ENCODE measurements around the gene NFE2L2. TPM values are rescaled to one million over a fixed set of nuclear protein-coding genes. Genes with fewer than 3 reads are reported as not detected.

NFE2L2 gene
- total and polyA plus RNA-seq, 9 of the 15 experiments (the other 6 are each of a cell fraction or from before 2014, with no cell fraction given), result 29.3 to 120 (median 59.3) TPM

- H3K79me2 ChIP-seq (ENCODE audit: control insufficient read depth, insufficient read depth, low read length), result peaks cover 98% of the 10 kb centered on the region
- peaks cover 8% of the 10 kb centered on the region for H3K9me1 ChIP-seq (ENCODE audit: control insufficient read depth, insufficient read depth, low read length)
- peaks cover 20 to 64% of the 10 kb centered on the region in 2 experiments for H3K4me1 ChIP-seq (replicated peaks in 1 of 2; ENCODE audit: control insufficient read depth in 2 of 2, insufficient read depth in 2 of 2, low read length in 2 of 2)
- peak overlapping the region in 1 of 2 experiments; percentile 2; a peak in 1 of 4 replicates for H3K9ac ChIP-seq (ENCODE audit: insufficient read depth in 1 of 2, low read depth in 2 of 2, low read length in 2 of 2)
- H2AFZ ChIP-seq (ENCODE audit: low read depth, low read length), result no peak overlapping the region
- ATAC-seq (peak; percentile 6), FAIRE-seq (no peak), DNase-seq (ENCODE audit: extremely low read depth in 1 of 4, low spot score in 3 of 4) (no peak)
- ChIA-PET POLR2A (interaction anchor here (0.7 to 3.0 kb wide), 13 partner anchors 8 to 80 kb away, joined by 3 to 23 read pairs (median 4); partner anchors contain the start of gene NFE2L2), CTCF (ENCODE audit: low intra/inter-chr PET ratio) (no interaction called here)
- peaks cover 29% of the 10 kb centered on the region for H4K20me1 ChIP-seq (replicated peaks; ENCODE audit: control insufficient read depth, insufficient read depth, low read length)
- no peaks in the 10 kb centered on the region for H3K27me3 ChIP-seq (ENCODE audit: control insufficient read depth in 2 of 2, insufficient read depth in 2 of 2, low read length in 2 of 2)
- peaks cover 39% of the 10 kb centered on the region; the same call in 2 of the 3 replicates for H3K36me3 ChIP-seq (ENCODE audit: control insufficient read depth, insufficient read depth, low read length)
- no TSS peak for BruUV-seq (replicated peaks)
- in situ Hi-C loops (cut with MboI), result no loop called here
- no peaks in the 10 kb centered on the region for H3K9me3 ChIP-seq (replicated peaks; ENCODE audit: control insufficient read depth, insufficient read depth, low read depth, low read length)
- WGBS (ENCODE audit: insufficient coverage, low coverage, missing lambda C conversion rate), result 11% methylated on average over 3 of the region's 3 CpGs
- intact Hi-C loops (cut with micrococcal nuclease), result no loop called here
- no peak overlapping the region for H3K4me3 ChIP-seq
- H3K27ac ChIP-seq (ENCODE audit: extremely low read depth, low read depth, low read length), result peak overlapping the region; percentile 61; the same call in 2 of the 3 replicates
- TF ChIP-seq LCOR (CRISPR knock-in tag; IDR thresholded peaks at IDR 0.05) (0 out of 2 replicates have a peak, but pooled peaks have one; percentile 14), POLR3G (IDR thresholded peaks at IDR 0.05; ENCODE audit: extremely low read depth, insufficient read length, insufficient replicate concordance) (no peak), ZBTB17 (CRISPR knock-in tag; IDR thresholded peaks at IDR 0.05) (no peak), HNRNPLL (IDR thresholded peaks at IDR 0.05; ENCODE audit: low read depth, low read length, poor library complexity, severe bottlenecking) (peak; percentile 30), POLR2AphosphoS2 (IDR thresholded peaks at IDR 0.05; ENCODE audit: low read length) (0 out of 2 replicates have a peak, but pooled peaks have one; percentile 32), CEBPG (CRISPR knock-in tag; IDR thresholded peaks at IDR 0.05) (0 out of 2 replicates have a peak, but pooled peaks have one; percentile 29), CEBPG (tag; conservative IDR thresholded peaks at IDR 0.05 in 1 of 2, IDR thresholded peaks at IDR 0.05 in 1 of 2) (no peak), EP300 (IDR thresholded peaks at IDR 0.05; ENCODE audit: low read length) (no peak), ILF3 (IDR thresholded peaks at IDR 0.05; ENCODE audit: borderline replicate concordance) (no peak), ZNF830 (CRISPR knock-in tag; IDR thresholded peaks at IDR 0.05) (no peak)
- TF ChIP-seq, protein P1, sequence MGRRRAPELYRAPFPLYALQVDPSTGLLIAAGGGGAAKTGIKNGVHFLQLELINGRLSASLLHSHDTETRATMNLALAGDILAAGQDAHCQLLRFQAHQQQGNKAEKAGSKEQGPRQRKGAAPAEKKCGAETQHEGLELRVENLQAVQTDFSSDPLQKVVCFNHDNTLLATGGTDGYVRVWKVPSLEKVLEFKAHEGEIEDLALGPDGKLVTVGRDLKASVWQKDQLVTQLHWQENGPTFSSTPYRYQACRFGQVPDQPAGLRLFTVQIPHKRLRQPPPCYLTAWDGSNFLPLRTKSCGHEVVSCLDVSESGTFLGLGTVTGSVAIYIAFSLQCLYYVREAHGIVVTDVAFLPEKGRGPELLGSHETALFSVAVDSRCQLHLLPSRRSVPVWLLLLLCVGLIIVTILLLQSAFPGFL (CRISPR knock-in tag; IDR thresholded peaks at IDR 0.05), result 0 out of 2 replicates have a peak, but pooled peaks have one; percentile 70
- H3K4me2 ChIP-seq (ENCODE audit: insufficient read depth, low read length), result peak overlapping the region; percentile 27; the same call in 1 of the 2 replicates
These were observed 18.5 kb downstream of the NFE2L2 start for GRCh38 chr2:177246000-177246399.

All from K562 (cell line).